GM19372 (cell line): ENCODE measurements around the gene LAMA3.

Source experiments
- ATAC-seq: cut with Tn5 transposase; IDR thresholded peaks from one replicate; pipeline ENCODE4 v1.9.1; 2021; ENCODE audit warnings: mild to moderate bottlenecking, low read depth, moderate library complexity; ENCODE audit not compliant: unreplicated experiment

LAMA3 gene

DNA sequence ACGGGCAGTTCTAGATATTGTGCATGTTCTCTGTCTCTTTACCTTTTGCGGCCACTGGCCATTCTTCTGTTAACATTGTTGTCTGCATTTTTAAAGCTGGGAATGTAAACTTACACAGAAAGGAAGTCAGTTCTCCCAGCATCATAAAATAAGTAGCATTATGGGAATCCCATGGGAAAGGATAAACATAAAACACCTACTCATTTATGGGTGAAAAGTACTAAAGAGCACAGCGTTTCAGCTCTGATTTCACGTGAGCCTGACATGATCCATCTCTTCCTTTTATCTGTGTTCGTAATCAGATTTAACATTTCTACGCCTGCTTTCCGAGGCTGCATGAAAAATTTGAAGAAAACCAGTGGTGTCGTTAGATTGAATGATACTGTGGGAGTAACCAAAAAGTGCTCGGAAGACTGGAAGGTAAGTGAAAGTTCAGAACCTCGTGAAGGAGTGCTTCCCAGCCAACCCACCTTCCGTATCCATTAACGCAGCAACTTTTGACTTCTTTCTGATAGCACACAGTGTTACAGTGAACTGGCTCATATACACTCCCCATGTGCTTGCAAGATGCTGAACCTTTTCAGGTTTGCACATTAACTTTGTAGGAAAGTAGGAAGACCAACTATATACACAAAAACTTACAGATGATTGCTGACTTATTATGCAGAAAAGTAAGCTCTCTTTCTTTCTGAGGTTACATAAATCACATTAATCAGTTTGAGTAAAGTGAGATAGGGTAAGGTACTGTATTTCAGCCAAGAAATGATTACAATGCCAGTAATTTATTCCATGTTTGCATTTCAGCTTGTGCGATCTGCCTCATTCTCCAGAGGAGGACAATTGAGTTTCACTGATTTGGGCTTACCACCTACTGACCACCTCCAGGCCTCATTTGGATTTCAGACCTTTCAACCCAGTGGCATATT, 238.8 kb downstream of the LAMA3 start:
- no peak for ATAC-seq

DNA sequence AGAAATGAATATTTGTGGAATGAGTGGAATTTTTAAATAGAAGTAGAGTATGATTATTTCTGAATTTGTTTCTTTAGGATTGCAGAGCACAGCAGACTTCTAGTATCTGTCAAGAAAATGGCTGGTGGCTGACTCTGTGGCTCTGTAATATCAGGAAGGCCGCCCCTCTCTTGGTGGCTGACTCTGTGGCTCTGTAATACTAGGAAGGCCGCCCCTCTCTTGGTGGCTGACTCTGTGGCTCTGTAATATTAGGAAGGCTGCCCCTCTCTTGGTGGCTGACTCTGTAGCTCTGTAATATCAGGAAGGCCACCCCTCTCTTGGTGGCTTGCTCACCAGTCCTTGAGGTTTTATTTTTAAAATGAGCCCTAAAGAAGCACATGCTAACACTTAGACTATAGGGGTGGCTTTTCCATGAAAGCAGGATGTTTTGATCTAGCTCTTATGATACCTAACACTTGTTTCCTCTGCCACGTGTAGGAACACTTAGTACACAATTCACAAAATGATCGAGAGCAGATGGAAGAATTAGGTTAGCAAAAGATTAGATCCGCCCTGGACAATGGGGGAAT, 240.2 kb downstream of the LAMA3 start:
- ATAC-seq = no peak

DNA sequence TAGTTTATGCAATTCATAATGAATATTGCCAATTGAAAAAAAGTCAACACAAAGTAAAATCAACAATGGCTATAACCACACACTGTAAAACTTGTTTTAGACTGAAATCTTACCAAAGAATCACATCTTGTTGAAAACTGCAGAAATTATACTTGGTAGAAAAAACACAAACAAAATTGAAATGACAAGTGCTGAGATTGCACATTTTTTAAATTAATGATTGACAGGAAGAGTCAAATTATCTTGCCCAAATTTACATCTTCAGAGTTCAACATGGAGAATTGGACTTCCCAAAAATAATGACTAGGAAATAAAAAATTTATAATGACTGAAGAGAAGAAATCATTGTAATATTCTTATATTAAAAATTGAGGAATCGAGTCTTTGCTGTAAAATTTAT, 240.7 kb downstream of the LAMA3 start:
- ATAC-seq = no peak

GRCh38 chr18:23932385-23933067, 243.3 kb downstream of the LAMA3 start:
- ATAC-seq = no peak

DNA sequence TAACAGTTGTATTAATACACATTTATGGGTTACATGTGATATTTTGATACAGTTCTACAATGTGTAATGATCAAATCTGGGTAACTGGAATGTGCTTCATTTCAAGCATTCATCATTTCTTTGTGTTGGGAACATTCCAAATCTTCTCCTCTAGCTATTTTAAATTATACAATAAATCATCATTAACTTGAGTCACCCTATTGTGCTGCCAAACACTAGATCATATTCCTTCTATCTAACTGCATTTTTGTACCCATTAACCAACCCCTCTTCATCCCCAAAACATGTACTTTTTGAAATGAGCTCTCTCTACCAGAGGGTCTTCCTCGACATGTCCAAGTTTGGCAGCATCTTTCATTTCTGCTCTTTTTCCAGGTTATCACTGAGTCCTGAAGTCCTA, 244.2 kb downstream of the LAMA3 start:
- no peak for ATAC-seq

- ATAC-seq = no peak
These were observed 245.0 kb downstream of the LAMA3 start for GRCh38 chr18:23934252-23934651.

DNA sequence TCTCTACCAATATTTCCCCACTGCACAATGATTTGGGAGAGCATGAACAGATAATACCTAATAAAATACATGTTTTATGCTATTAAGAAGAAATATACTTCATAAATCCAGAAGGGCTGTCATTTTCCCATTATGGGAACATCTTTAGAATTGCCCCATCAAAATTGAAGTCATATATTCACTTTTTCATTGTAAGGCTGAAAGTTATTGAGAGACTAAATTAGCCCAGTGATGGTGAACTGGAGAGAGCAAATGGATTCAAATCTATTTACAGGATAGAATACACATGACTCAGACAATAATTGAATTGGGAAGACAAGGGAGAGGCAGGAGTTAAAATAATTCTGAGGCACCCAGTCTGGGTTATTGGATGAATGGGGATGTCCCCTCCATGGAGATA, 245.6 kb downstream of the LAMA3 start:
- no peak for ATAC-seq

DNA sequence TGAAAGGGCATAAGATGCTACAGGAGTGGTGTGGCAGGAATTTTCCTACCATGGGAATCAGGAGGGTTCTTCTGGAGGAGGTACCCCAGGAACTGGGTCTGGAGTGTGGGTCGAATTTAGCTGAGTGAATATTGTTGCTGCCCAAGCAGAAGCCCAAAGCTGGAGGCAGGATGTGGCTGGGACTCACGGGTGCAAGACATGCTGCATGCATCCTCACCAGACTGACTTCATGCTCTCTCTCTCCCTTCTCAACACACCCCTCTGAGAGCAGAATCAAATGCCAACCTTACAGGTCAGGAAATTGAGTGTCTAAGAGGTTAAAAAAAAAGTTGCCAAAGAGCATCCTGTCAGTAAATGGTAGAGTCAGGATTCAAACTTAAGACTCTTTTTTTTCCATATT, 246.6 kb downstream of the LAMA3 start:
- ATAC-seq = no peak

DNA sequence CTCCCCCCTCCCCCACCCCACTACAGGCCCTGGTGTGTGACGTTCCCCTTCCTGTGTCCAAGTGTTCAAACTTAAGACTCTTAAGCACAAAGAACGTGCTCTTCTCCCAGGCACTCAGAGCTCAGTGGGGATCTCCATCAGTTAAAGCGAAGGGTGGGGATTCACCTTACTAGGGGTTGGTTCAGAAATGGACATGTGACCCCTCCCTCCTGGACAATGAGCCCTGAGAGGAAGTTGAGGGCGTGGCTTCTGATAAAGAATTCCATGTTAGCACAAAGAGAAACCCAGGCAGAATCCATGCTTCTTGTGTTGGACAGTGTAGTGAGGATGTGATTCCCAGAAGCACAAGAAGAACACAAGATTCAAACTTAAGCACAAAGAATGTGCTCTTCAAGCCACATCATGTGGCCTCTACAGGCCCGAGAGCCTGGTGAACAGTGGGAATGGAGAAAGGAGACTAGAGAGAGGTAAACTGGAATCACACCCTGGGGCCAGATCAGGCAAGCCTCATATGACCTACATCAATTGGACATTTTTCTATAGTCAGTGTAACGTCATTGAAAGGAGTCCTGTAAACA, 247.2 kb downstream of the LAMA3 start:
- no peak for ATAC-seq

DNA sequence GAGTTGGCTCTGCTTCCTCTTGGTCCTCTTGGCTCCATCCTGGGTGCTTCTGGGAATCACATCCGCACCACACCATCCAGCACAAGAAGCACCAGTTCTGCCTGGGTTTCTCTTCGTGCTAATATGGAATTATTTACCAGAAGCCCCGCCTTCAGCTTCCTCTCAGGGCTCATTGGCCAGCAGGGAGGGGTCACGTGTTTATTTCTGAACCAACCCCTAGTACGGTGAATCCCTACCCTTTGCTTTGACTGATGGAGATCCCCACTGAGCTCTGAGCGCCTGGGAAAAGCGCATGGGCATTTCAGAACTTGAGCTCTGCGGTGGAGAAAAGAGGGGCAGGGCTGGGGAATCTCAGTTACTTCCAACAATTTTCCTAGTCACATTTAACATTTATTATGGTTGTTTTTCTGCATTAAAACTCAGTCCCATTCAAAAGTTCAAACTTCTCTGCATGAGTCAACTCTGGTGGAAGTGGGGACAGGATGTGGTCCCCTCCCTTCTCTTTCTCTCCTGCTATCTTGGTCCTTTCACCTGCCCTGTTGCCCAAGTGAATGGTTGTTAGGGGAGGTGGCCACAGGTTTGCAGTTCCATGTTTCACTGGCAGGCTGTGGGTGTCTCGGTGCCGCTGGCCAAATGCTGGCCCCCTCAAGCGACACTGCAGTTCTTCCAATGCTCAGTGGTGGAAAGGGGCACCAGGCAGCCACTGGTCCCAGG, 248.9 kb downstream of the LAMA3 start:
- ATAC-seq = no peak

- no peak for ATAC-seq
These were observed 249.7 kb downstream of the LAMA3 start for GRCh38 chr18:23938901-23939341.

GRCh38 chr18:23939366-23939765, 250.1 kb downstream of the LAMA3 start:
- no peak for ATAC-seq

DNA sequence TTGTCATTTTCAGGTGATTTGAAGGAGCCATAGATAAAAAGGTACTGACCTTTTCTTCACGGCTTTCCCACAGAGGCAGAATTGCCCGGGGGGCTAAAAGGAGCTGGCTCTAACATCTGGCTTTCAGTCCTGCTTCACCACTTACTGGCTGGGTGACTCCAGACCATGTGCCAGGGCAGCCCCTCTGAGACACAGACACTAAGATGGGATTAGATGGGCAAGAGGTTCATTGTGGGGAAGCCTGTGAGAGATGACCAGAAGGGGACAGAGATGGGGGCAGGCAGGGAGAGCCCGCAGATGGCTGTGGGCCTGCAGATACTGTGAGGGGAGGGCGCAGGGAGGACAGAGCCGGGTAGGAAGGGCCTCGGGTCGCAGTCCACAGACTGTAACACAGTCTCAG, 250.6 kb downstream of the LAMA3 start:
- ATAC-seq = no peak

GRCh38 chr18:23941791-23942190, 252.5 kb downstream of the LAMA3 start:
- no peak for ATAC-seq

DNA sequence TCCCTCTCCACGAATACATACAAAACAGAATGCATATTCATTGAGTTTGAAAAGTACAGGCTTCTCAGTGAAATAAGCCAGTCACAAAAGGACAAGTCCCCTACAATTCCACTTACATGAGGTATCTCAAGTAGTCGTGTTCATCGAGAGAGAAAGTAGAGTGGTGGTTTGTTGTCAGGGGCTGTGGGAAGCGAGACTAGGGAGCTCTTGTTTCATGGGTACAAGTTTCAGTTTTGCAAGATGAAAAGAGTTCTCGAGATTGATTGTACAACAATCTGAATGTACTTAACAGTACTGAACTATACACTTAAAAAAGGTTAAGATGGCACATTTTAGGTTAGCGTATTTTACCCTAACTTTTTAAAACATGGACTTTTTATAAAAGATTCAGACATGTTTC, 253.9 kb downstream of the LAMA3 start:
- ATAC-seq = peak; percentile 71

GRCh38 chr18:23943903-23944624, 254.8 kb downstream of the LAMA3 start:
- no peak for ATAC-seq

GRCh38 chr18:23945416-23946079, 256.3 kb downstream of the LAMA3 start:
- no peak for ATAC-seq

GRCh38 chr18:23949863-23950262, 260.6 kb downstream of the LAMA3 start:
- ATAC-seq = no peak

- ATAC-seq = no peak
These were observed 261.4 kb downstream of the LAMA3 start for GRCh38 chr18:23950644-23951043.
